ENCODE measurements around the gene IRAK4. TPM values are rescaled to one million over a fixed set of nuclear protein-coding genes. Genes with fewer than 3 reads are reported as not detected.
A peak's percentile ranks its signal among the peaks of the same experiment; 100 is the strongest.

Gene IRAK4
- total RNA-seq, 2 donors from 2014 or later, result 38.4 to 68.8 TPM

- Histone ChIP-seq H3K27ac (peak within 1 kb of the TSS; percentile 98), H3K4me1 (ENCODE audit: control insufficient read depth in 1 of 2, low read depth in 2 of 2) (peaks cover 18 to 30% of the 10 kb centered on the region in 2 donors), H3K9me3 (no peaks in the 10 kb centered on the region), H3K36me3 (peaks cover 5% of the 10 kb centered on the region), H3K4me3 (peak within 1 kb of the TSS; percentile 98), H3K27me3 (replicated peaks; ENCODE audit: insufficient read depth) (no peaks in the 10 kb centered on the region)
- peak; percentile 41 for TF ChIP-seq CTCF (IDR thresholded peaks at IDR 0.05)
- DNase-seq (ENCODE audit: low spot score) (peak; percentile 30), ATAC-seq (ENCODE audit: insufficient number of reproducible peaks, low FRiP score, low read depth) (peak; percentile 100)
Observed at GRCh38 chr12:43805860-43806736, 47.3 kb downstream of the IRAK4 start, which contains the start of gene TWF1. TWF1 (minus strand) TSS chr12:43806317; CDS start chr12:43806245, 72 bp downstream.

- ATAC-seq (ENCODE audit: insufficient number of reproducible peaks, low FRiP score, low read depth) (peak; percentile 19), DNase-seq (ENCODE audit: low spot score) (no peak)
- Histone ChIP-seq H3K4me3 (peak overlapping the region; percentile 98), H3K9me3 (no peaks in the 10 kb centered on the region), H3K4me1 (ENCODE audit: control insufficient read depth in 1 of 2, low read depth in 2 of 2) (peaks cover 18 to 30% of the 10 kb centered on the region in 2 donors), H3K27me3 (replicated peaks; ENCODE audit: insufficient read depth) (no peaks in the 10 kb centered on the region), H3K36me3 (peaks cover 2% of the 10 kb centered on the region), H3K27ac (peak overlapping the region; percentile 98)
- TF ChIP-seq CTCF (IDR thresholded peaks at IDR 0.05), result no peak
Observed at GRCh38 chr12:43806737-43807072, 48.0 kb downstream of the IRAK4 start.

- ATAC-seq (ENCODE audit: insufficient number of reproducible peaks, low FRiP score, low read depth), result no peak
- no peaks in the 10 kb centered on the region for H3K36me3 ChIP-seq
- DNase-seq (ENCODE audit: low spot score), result no peak
- H3K27me3 ChIP-seq (replicated peaks; ENCODE audit: insufficient read depth), result no peaks in the 10 kb centered on the region
- H3K4me3 ChIP-seq, result no peak overlapping the region
- no peaks in the 10 kb centered on the region for H3K9me3 ChIP-seq
- no peak for TF ChIP-seq CTCF (IDR thresholded peaks at IDR 0.05)
- H3K4me1 ChIP-seq (ENCODE audit: control insufficient read depth in 1 of 2, low read depth in 2 of 2), result peaks cover 18 to 30% of the 10 kb centered on the region in 2 donors
- peak overlapping the region; percentile 98 for H3K27ac ChIP-seq
Observed at GRCh38 chr12:43807386-43807785, 48.6 kb downstream of the IRAK4 start.

GRCh38 chr12:43812057-43812456 is 53.3 kb downstream of the IRAK4 start:
- H3K36me3 ChIP-seq, result no peaks in the 10 kb centered on the region
- peaks cover 0 to under 1% of the 10 kb centered on the region in 2 donors for H3K4me1 ChIP-seq (ENCODE audit: control insufficient read depth in 1 of 2, low read depth in 2 of 2)
- H3K4me3 ChIP-seq, result no peak overlapping the region
- TF ChIP-seq CTCF (IDR thresholded peaks at IDR 0.05), result no peak
- H3K27ac ChIP-seq, result no peak overlapping the region
- no peak for ATAC-seq (ENCODE audit: insufficient number of reproducible peaks, low FRiP score, low read depth)
- DNase-seq (ENCODE audit: low spot score), result no peak
- H3K9me3 ChIP-seq, result no peaks in the 10 kb centered on the region
- H3K27me3 ChIP-seq (replicated peaks; ENCODE audit: insufficient read depth), result no peaks in the 10 kb centered on the region

GRCh38 chr12:43812926-43813325 is 54.2 kb downstream of the IRAK4 start:
- Histone ChIP-seq H3K4me3 (no peak overlapping the region), H3K9me3 (no peaks in the 10 kb centered on the region), H3K27me3 (replicated peaks; ENCODE audit: insufficient read depth) (no peaks in the 10 kb centered on the region), H3K27ac (no peak overlapping the region), H3K4me1 (ENCODE audit: control insufficient read depth in 1 of 2, low read depth in 2 of 2) (no peaks in the 10 kb centered on the region), H3K36me3 (no peaks in the 10 kb centered on the region)
- TF ChIP-seq CTCF (IDR thresholded peaks at IDR 0.05), result no peak
- no peak for ATAC-seq (ENCODE audit: insufficient number of reproducible peaks, low FRiP score, low read depth)
- no peak for DNase-seq (ENCODE audit: low spot score)
